Loucy (cell line): ENCODE measurements around the gene ZDHHC11.
"Not testable (repeated sequence)": the region's sequence is repeated elsewhere in the genome, so short reads cannot be mapped to it uniquely, and the experiment has no call there.

ENCODE experiments used
- EZH2phosphoT487 ChIP-seq: fragments of 200-600 bp; IDR thresholded peaks from 2 replicates; pipeline ENCODE4 v1.6.1; 2018; ENCODE audit warnings: antibody characterized with exemption, mild to moderate bottlenecking, moderate library complexity, borderline replicate concordance
- TF ChIP-seq, protein P1 (sequence below): fragments of 200-600 bp; sonication (generic); conservative IDR thresholded peaks from 2 replicates; pipeline ENCODE4 v1.5.1; 2014; ENCODE audit warnings: mild to moderate bottlenecking, antibody characterized with exemption, low read length

DNA sequence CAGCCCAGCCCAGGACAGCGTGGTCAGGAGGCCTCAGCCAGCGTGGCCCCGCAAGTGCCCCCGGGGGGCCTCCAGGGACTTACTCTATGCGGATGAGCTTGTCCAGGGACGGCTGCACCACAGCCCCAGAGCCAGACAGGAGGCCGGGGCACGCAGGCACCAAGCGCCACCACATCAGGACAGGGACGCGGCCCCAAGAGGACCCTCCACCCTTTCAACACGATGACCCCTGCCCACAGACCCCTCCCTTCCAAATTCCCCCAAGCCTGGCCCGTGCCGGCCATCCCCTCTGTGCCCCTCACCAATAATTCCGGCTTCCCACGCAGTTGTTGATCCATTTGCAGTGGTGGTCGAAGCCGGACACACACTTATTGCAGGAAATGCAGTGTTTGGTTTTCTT lies 3.6 kb downstream of the ZDHHC11 start:
- TF ChIP-seq, protein P1, sequence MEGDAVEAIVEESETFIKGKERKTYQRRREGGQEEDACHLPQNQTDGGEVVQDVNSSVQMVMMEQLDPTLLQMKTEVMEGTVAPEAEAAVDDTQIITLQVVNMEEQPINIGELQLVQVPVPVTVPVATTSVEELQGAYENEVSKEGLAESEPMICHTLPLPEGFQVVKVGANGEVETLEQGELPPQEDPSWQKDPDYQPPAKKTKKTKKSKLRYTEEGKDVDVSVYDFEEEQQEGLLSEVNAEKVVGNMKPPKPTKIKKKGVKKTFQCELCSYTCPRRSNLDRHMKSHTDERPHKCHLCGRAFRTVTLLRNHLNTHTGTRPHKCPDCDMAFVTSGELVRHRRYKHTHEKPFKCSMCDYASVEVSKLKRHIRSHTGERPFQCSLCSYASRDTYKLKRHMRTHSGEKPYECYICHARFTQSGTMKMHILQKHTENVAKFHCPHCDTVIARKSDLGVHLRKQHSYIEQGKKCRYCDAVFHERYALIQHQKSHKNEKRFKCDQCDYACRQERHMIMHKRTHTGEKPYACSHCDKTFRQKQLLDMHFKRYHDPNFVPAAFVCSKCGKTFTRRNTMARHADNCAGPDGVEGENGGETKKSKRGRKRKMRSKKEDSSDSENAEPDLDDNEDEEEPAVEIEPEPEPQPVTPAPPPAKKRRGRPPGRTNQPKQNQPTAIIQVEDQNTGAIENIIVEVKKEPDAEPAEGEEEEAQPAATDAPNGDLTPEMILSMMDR, result not testable (repeated sequence)
- TF ChIP-seq EZH2phosphoT487, result not testable (repeated sequence)
